ENCODE data around the gene FHIT. TPM values are rescaled to one million over a fixed set of nuclear protein-coding genes. Genes with fewer than 3 reads are reported as not detected.
A peak's percentile ranks its signal among the peaks of the same experiment; 100 is the strongest.

The FHIT gene
- total RNA-seq, 1 experiment from 2014 or later, result 20.1 TPM

DNA sequence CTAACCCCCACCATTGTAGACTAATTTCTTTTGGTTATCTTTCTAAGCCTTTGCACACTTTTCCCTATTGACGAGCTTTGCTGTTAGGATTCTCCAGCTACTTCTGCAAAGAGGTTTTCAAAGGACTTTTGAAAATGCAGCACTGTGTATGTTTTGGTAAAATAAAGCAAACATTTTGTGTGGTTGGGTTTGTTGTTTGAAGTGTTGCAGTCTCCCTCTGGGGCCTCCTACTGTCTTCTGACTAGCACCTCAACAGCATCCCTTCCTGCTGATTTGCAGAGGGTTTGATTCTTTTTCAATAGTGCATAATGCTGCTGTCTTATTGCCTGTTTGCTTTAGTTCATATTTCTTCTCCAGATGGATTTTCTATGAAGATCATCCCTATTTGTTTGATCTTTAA lies 1426.4 kb downstream of the FHIT start:
- CTCF ChIA-PET, result no interaction called here
- TF ChIP-seq, protein P1, sequence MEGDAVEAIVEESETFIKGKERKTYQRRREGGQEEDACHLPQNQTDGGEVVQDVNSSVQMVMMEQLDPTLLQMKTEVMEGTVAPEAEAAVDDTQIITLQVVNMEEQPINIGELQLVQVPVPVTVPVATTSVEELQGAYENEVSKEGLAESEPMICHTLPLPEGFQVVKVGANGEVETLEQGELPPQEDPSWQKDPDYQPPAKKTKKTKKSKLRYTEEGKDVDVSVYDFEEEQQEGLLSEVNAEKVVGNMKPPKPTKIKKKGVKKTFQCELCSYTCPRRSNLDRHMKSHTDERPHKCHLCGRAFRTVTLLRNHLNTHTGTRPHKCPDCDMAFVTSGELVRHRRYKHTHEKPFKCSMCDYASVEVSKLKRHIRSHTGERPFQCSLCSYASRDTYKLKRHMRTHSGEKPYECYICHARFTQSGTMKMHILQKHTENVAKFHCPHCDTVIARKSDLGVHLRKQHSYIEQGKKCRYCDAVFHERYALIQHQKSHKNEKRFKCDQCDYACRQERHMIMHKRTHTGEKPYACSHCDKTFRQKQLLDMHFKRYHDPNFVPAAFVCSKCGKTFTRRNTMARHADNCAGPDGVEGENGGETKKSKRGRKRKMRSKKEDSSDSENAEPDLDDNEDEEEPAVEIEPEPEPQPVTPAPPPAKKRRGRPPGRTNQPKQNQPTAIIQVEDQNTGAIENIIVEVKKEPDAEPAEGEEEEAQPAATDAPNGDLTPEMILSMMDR (IDR thresholded peaks at IDR 0.05; ENCODE audit: unreplicated experiment), result no peak
- Mint-ChIP-seq H3K27ac (ENCODE audit: low read depth, unreplicated experiment) (no peak overlapping the region), H3K9me3 (ENCODE audit: unreplicated experiment) (peaks cover 18% of the 10 kb centered on the region), H3K27me3 (ENCODE audit: insufficient read depth, unreplicated experiment) (no peaks in the 10 kb centered on the region), H3K4me1 (ENCODE audit: insufficient read depth, unreplicated experiment) (peaks cover 13% of the 10 kb centered on the region), H3K4me3 (ENCODE audit: unreplicated experiment) (no peak overlapping the region), H3K36me3 (ENCODE audit: insufficient read depth, unreplicated experiment) (no peaks in the 10 kb centered on the region)
- POLR2A ChIA-PET, result no interaction called here
- DNase-seq (ENCODE audit: unreplicated experiment), result no peak
- BruUV-seq (replicated peaks), result no TSS peak
- intact Hi-C loops (cut with micrococcal nuclease), result no loop called here

DNA sequence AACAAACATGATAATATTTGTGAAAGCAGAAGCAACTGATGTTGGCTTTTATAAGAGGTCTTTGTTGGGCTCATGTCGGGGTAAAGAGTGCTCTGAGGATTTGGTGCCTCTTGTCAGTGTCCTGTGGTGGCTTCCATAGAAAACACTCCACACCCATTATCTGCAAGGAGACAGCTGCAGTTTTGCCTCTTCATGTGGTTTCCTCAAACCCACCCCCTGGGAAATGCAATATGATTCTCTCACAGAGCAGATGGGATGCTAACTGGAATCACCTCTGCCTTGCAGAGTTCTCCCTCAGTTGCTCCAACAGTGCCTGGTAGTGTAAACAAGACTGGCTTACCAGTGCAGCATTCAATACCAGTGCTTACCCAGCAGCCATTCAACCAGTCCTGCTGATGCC lies 1430.0 kb downstream of the FHIT start:
- TF ChIP-seq, protein P1 (IDR thresholded peaks at IDR 0.05; ENCODE audit: unreplicated experiment), result no peak
- Mint-ChIP-seq H3K4me1 (ENCODE audit: insufficient read depth, unreplicated experiment) (peaks cover 29% of the 10 kb centered on the region), H3K9me3 (ENCODE audit: unreplicated experiment) (peaks cover 18% of the 10 kb centered on the region), H3K4me3 (ENCODE audit: unreplicated experiment) (no peak overlapping the region), H3K36me3 (ENCODE audit: insufficient read depth, unreplicated experiment) (no peaks in the 10 kb centered on the region), H3K27me3 (ENCODE audit: insufficient read depth, unreplicated experiment) (no peaks in the 10 kb centered on the region), H3K27ac (ENCODE audit: low read depth, unreplicated experiment) (no peak overlapping the region)
- no peak for DNase-seq (ENCODE audit: unreplicated experiment)
- POLR2A ChIA-PET, result no interaction called here
- intact Hi-C loops (cut with micrococcal nuclease), result no loop called here
- no TSS peak for BruUV-seq (replicated peaks)
- CTCF ChIA-PET, result no interaction called here

DNA sequence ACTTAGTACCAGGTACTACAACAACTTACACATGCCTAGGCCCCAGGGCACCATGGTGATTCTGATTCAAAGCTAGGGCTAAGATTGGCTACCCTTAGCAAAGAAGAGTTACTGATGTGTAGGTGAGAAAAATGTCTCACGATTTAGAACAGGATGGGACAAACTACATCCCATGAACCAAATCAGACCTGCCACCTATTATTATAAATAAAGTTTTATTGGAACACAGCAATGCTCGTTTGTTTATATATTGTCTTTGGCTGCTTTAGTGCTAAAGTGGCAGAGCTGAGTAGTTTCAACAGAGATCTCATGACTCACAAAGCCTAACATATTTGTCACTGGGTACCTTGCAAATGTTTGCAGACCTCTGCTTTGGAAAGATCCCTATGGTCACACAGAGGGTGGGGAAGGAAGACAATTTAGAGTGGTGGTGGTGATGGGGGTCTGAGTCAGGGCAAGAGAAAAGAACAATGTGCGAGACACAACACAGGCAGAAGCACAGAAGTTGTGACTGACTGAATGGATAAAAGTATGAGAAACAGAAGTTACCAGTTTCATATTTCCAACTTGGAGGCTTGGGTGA lies 1430.8 kb downstream of the FHIT start:
- Mint-ChIP-seq H3K27ac (ENCODE audit: low read depth, unreplicated experiment) (peak overlapping the region; percentile 43), H3K9me3 (ENCODE audit: unreplicated experiment) (peaks cover 18% of the 10 kb centered on the region), H3K27me3 (ENCODE audit: insufficient read depth, unreplicated experiment) (no peaks in the 10 kb centered on the region), H3K4me3 (ENCODE audit: unreplicated experiment) (no peak overlapping the region), H3K36me3 (ENCODE audit: insufficient read depth, unreplicated experiment) (no peaks in the 10 kb centered on the region), H3K4me1 (ENCODE audit: insufficient read depth, unreplicated experiment) (peaks cover 29% of the 10 kb centered on the region)
- DNase-seq (ENCODE audit: unreplicated experiment), result peak; percentile 50
- ChIA-PET POLR2A (no interaction called here), CTCF (interaction anchor here (1.0 to 1.4 kb wide), 2 partner anchors 10 to 37 kb away, joined by 4 to 8 read pairs; no protein-coding TSS in a partner anchor)
- no TSS peak for BruUV-seq (replicated peaks)
- intact Hi-C loops (cut with micrococcal nuclease), result no loop called here
- TF ChIP-seq, protein P1 (IDR thresholded peaks at IDR 0.05; ENCODE audit: unreplicated experiment), result no peak

DNA sequence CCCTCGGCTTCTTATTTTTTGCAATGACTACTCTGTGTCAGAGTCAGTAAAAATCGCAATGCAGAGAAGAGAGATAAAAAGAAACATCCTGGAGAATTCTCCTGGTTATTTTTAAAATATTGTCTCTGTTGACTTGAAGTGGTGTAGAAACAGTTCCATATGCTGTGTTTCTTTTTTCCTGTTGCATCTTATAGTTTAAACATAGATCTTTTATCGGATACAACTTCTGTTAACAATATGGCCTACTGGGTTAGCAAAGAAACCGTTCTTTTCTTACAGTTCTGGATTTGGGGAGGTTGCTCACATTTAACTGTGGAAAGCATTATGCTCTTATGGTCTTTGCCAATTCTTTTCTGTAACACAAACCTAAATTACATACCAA lies 1432.3 kb downstream of the FHIT start:
- Mint-ChIP-seq H3K4me3 (ENCODE audit: unreplicated experiment) (peak overlapping the region; percentile 3), H3K27me3 (ENCODE audit: insufficient read depth, unreplicated experiment) (no peaks in the 10 kb centered on the region), H3K27ac (ENCODE audit: low read depth, unreplicated experiment) (peak overlapping the region; percentile 87), H3K4me1 (ENCODE audit: insufficient read depth, unreplicated experiment) (peaks cover 25% of the 10 kb centered on the region), H3K9me3 (ENCODE audit: unreplicated experiment) (peaks cover 18% of the 10 kb centered on the region), H3K36me3 (ENCODE audit: insufficient read depth, unreplicated experiment) (no peaks in the 10 kb centered on the region)
- POLR2A ChIA-PET, result interaction anchor here (0.5 to 1.8 kb wide), 7 partner anchors 38 to 928 kb away, joined by 3 to 8 read pairs (median 4); no protein-coding TSS in a partner anchor
- intact Hi-C loops (cut with micrococcal nuclease), result loop anchor here (10.0 kb wide), 2 partner anchors 824 to 994 kb away; no protein-coding TSS in a partner anchor
- BruUV-seq (replicated peaks), result TSS peak; percentile 52
- TF ChIP-seq, protein P1 (IDR thresholded peaks at IDR 0.05; ENCODE audit: unreplicated experiment), result no peak
- CTCF ChIA-PET, result interaction anchor here (0.6 to 1.7 kb wide), 5 partner anchors 9 to 757 kb away, joined by 3 to 12 read pairs (median 4); no protein-coding TSS in a partner anchor
- no peak for DNase-seq (ENCODE audit: unreplicated experiment)

Data from MCF 10A (cell line).